Brain microvascular endothelial cell (primary cell): Measurements from ENCODE around the gene ITCH.
"Not testable (repeated sequence)": the region's sequence is repeated elsewhere in the genome, so short reads cannot be mapped to it uniquely, and the experiment has no call there.

Experiments
- DNase-seq: peaks from one replicate; pipeline ENCODE4 v3.0.0-alpha.2; 2020
- H3K27ac ChIP-seq: fragments of 250-450 bp; sonication (Bioruptor Pico); 2 replicates; pipeline ENCODE4 v1.5.1; 2020; ENCODE audit warnings: mild to moderate bottlenecking, moderate library complexity
- H3K27me3 ChIP-seq: fragments of 250-450 bp; sonication (Bioruptor Pico); replicated peaks from 2 replicates; pipeline ENCODE4 v1.5.1; 2020; ENCODE audit warnings: mild to moderate bottlenecking
- H3K36me3 ChIP-seq: fragments of 250-450 bp; sonication (Bioruptor Pico); replicated peaks from 2 replicates; pipeline ENCODE4 v1.5.1; 2020; ENCODE audit warnings: mild to moderate bottlenecking
- H3K4me3 ChIP-seq: 2 replicates; pipeline ENCODE4 v1.5.1; 2011; ENCODE audit warnings: low read depth, mild to moderate bottlenecking, control low read depth, low read length, moderate library complexity
- CTCF ChIP-seq: IDR thresholded peaks from 2 replicates; pipeline ENCODE4 v1.5.1; 2011; ENCODE audit warnings: low read depth, mild to moderate bottlenecking, moderate library complexity, low read length, control low read depth, inconsistent platforms; ENCODE audit errors: missing control alignments
- in situ Hi-C: cut with HindIII; loops from 2 replicates; pipeline ENCODE4 v1.10.0; 2017; ENCODE audit warnings: low sequenced_read_pairs, low pct_ligation_motif_present

ITCH gene

GRCh38 chr20:34407962-34408474 is 44.9 kb downstream of the ITCH start:
- no peak for DNase-seq
- H3K4me3 ChIP-seq: no peak overlapping the region
- H3K27me3 ChIP-seq: no peaks in the 10 kb centered on the region
- no peak overlapping the region for H3K27ac ChIP-seq
- no peak for TF ChIP-seq CTCF
- in situ Hi-C loops: no loop called here
- H3K36me3 ChIP-seq: peaks cover 16% of the 10 kb centered on the region

- H3K4me3 ChIP-seq: no peak overlapping the region
- DNase-seq: no peak
- H3K27me3 ChIP-seq: no peaks in the 10 kb centered on the region
- TF ChIP-seq CTCF: no peak
- in situ Hi-C loops: no loop called here
- no peak overlapping the region for H3K27ac ChIP-seq
- H3K36me3 ChIP-seq: peaks cover 29% of the 10 kb centered on the region
These were observed 47.3 kb downstream of the ITCH start for GRCh38 chr20:34410336-34410735.

- no peak overlapping the region for H3K27ac ChIP-seq
- DNase-seq: no peak
- in situ Hi-C loops: no loop called here
- peaks cover 40% of the 10 kb centered on the region for H3K36me3 ChIP-seq
- no peaks in the 10 kb centered on the region for H3K27me3 ChIP-seq
- H3K4me3 ChIP-seq: no peak overlapping the region
- TF ChIP-seq CTCF: no peak
These were observed 49.4 kb downstream of the ITCH start for GRCh38 chr20:34412453-34412852.

- H3K36me3 ChIP-seq: peaks cover 39% of the 10 kb centered on the region
- H3K4me3 ChIP-seq, DNase-seq, H3K27ac ChIP-seq, in situ Hi-C loops, H3K27me3 ChIP-seq: not testable (repeated sequence)
These were observed 51.5 kb downstream of the ITCH start for GRCh38 chr20:34414525-34414924.

GRCh38 chr20:34415079-34415478 is 52.0 kb downstream of the ITCH start:
- H3K27me3 ChIP-seq: no peaks in the 10 kb centered on the region
- no peak for TF ChIP-seq CTCF
- H3K27ac ChIP-seq: no peak overlapping the region
- in situ Hi-C loops: no loop called here
- no peak overlapping the region for H3K4me3 ChIP-seq
- no peak for DNase-seq
- H3K36me3 ChIP-seq: peaks cover 36% of the 10 kb centered on the region

- in situ Hi-C loops: no loop called here
- no peak for TF ChIP-seq CTCF
- Histone ChIP-seq H3K36me3 (peaks cover 43% of the 10 kb centered on the region), H3K4me3 (no peak overlapping the region), H3K27me3 (no peaks in the 10 kb centered on the region), H3K27ac (no peak overlapping the region)
- DNase-seq: no peak
These were observed 57.1 kb downstream of the ITCH start for GRCh38 chr20:34420146-34420545.
